Endothelial cell of umbilical vein (primary cell): ENCODE data around the gene BLVRA. TPM values are rescaled to one million over a fixed set of nuclear protein-coding genes. Genes with fewer than 3 reads are reported as not detected.

Experiments
- BruUV-seq: library from RNA; stranded (reverse); fragments of 400-500 nt; replicated peaks from 2 replicates; lab custom pipeline; 2021; lab: Mats Ljungman, UMichigan
- CTCF ChIA-PET: fragments of 300-600, 350-600 bp; sonication (Branson Sonifier 250); formaldehyde crosslinking; loops from one replicate; lab custom pipeline; 2021; ENCODE audit warnings: antibody characterized with exemption, inconsistent platforms; lab: Charles Lee
- POLR2A ChIA-PET: fragments of 300-600, 350-600 bp; sonication (Branson Sonifier 250); formaldehyde crosslinking; loops from one replicate; lab custom pipeline; 2021; ENCODE audit warnings: antibody characterized with exemption, inconsistent platforms; lab: Charles Lee
- DNase-seq: peaks from one replicate; pipeline ENCODE4 v3.0.0-alpha.2; 2011; ENCODE audit warnings: low read depth, low spot score
- FAIRE-seq: peaks from 2 replicates; lab custom pipeline; 2011; peaks lifted over from hg19 to GRCh38; lab: Jason Lieb, UNC
- H2AFZ ChIP-seq: 2 replicates; pipeline ENCODE4 v1.6.0; 2012; ENCODE audit warnings: low read depth, low read length, control low read depth, inconsistent platforms
- H3K27ac ChIP-seq: 2 replicates; pipeline ENCODE4 v1.5.1; 2011; ENCODE audit warnings: low read depth, mild to moderate bottlenecking, control low read depth, low read length, moderate library complexity; ENCODE audit not compliant: insufficient read depth
- H3K27me3 ChIP-seq, 2 experiments: 2 replicates each; pipeline versions ENCODE4 v1.6.0 to v1.6.1; 2011; ENCODE audit warnings: low read length in 2 of 2, mixed read lengths in 1 of 2; ENCODE audit not compliant: control insufficient read depth in 2 of 2, insufficient read depth in 2 of 2
- H3K36me3 ChIP-seq, 2 experiments: 2 replicates in 1 of 2; 3 replicates in 1 of 2; pipeline ENCODE4 v1.5.1; 2011; ENCODE audit warnings: low read length in 2 of 2, mild to moderate bottlenecking in 1 of 2, moderate library complexity in 1 of 2; ENCODE audit not compliant: control insufficient read depth in 2 of 2, insufficient read depth in 2 of 2; ENCODE audit errors: extremely low read depth in 1 of 2
- H3K4me1 ChIP-seq: 3 replicates; pipeline ENCODE4 v1.5.1; 2011; ENCODE audit warnings: mild to moderate bottlenecking, low read length; ENCODE audit not compliant: control insufficient read depth, insufficient read depth; ENCODE audit errors: extremely low read depth
- H3K4me2 ChIP-seq: 2 replicates; pipeline ENCODE4 v1.6.1; 2011; ENCODE audit warnings: low read length, control low read depth, mixed read lengths; ENCODE audit not compliant: insufficient read depth
- H3K4me3 ChIP-seq, 3 experiments: fragments of 200-600 bp in 1 of 3; sonication (generic), shearing (Covaris generic) in 1 of 3; replicated peaks in 1 of 3; 2 replicates each; pipeline ENCODE4 v1.5.1; 2011 to 2016; ENCODE audit warnings: control low read depth in 3 of 3, low read length in 3 of 3, mild to moderate bottlenecking in 2 of 3, inconsistent platforms in 1 of 3, low read depth in 1 of 3, moderate library complexity in 1 of 3; ENCODE audit not compliant: insufficient read depth in 1 of 3
- H3K79me2 ChIP-seq: 2 replicates; pipeline ENCODE4 v1.6.0; 2012; ENCODE audit warnings: low read length, inconsistent platforms; ENCODE audit not compliant: control insufficient read depth, insufficient read depth
- H3K9ac ChIP-seq: replicated peaks from 2 replicates; pipeline ENCODE3; 2011; ENCODE audit warnings: low read length, control low read depth; ENCODE audit not compliant: insufficient read depth; ENCODE audit errors: extremely low read depth
- H3K9me1 ChIP-seq: replicated peaks from 3 replicates; pipeline ENCODE4 v1.6.0; 2011; ENCODE audit warnings: mild to moderate bottlenecking, low read length; ENCODE audit not compliant: control insufficient read depth, insufficient read depth; ENCODE audit errors: extremely low read depth
- H3K9me3 ChIP-seq: replicated peaks from 2 replicates; pipeline ENCODE4 v1.5.1; 2012; ENCODE audit warnings: low read length, inconsistent platforms; ENCODE audit not compliant: control insufficient read depth, insufficient read depth
- H4K20me1 ChIP-seq: replicated peaks from 2 replicates; pipeline ENCODE3; 2011; ENCODE audit warnings: mild to moderate bottlenecking, low read length; ENCODE audit not compliant: control insufficient read depth, insufficient read depth; ENCODE audit errors: extremely low read depth
- EZH2 ChIP-seq: IDR thresholded peaks from 2 replicates; pipeline ENCODE4 v1.6.1; 2012; ENCODE audit warnings: borderline replicate concordance, low read depth, mild to moderate bottlenecking, moderate library complexity, low read length, inconsistent platforms; ENCODE audit not compliant: severe bottlenecking
- FOS ChIP-seq: IDR thresholded peaks from 2 replicates; pipeline ENCODE4 v1.6.1; 2011; ENCODE audit warnings: mild to moderate bottlenecking, low read length, moderate library complexity, borderline replicate concordance; ENCODE audit not compliant: insufficient read depth
- GATA2 ChIP-seq: IDR thresholded peaks from 2 replicates; pipeline ENCODE4 v1.7.0; 2011; ENCODE audit warnings: low read depth, mild to moderate bottlenecking, moderate library complexity, mixed read lengths, low read length; ENCODE audit not compliant: insufficient read length, insufficient read depth
- JUN ChIP-seq: IDR thresholded peaks from 2 replicates; pipeline ENCODE4 v1.6.1; 2011; ENCODE audit warnings: borderline replicate concordance, low read depth; ENCODE audit not compliant: insufficient read length, insufficient read depth
- MYC ChIP-seq: IDR thresholded peaks from one replicate; pipeline ENCODE4 v1.6.1; 2011; ENCODE audit warnings: mild to moderate bottlenecking, low read depth, low read length
- POLR2A ChIP-seq: IDR thresholded peaks from 2 replicates; pipeline ENCODE4 v1.6.1; 2012; ENCODE audit warnings: low read depth, mild to moderate bottlenecking, control low read depth, low read length
- POLR2AphosphoS5 ChIP-seq: IDR thresholded peaks from 2 replicates; pipeline ENCODE4 v1.6.1; 2012; ENCODE audit warnings: low read depth, mild to moderate bottlenecking, control low read depth, low read length, moderate library complexity; ENCODE audit not compliant: insufficient read depth
- dilution Hi-C: fragments of 300-500 bp; cut with MboI; formaldehyde crosslinking; loops from one replicate; pipeline ENCODE4 v1.15.0; 2019; ENCODE audit warnings: low sequenced_read_pairs; ENCODE audit not compliant: extremely low pct_ligation_motif_present
- intact Hi-C: fragments of 100-400 bp; cut with micrococcal nuclease; formaldehyde crosslinking; loops from one replicate; pipeline ENCODE4 v1.10.0; 2022
- polyA plus RNA-seq, 4 experiments: library from polyadenylated mRNA; depleted of rRNA in 3 of 4; stranded (reverse) in 3 of 4; unstranded in 1 of 4; fragments of >200 nt; gene quantifications; 2 replicates each; pipeline versions ENCODE4 v1.2.1 to v1.2.3, GENCODE V29; 2011 to 2012; ENCODE audit warnings: missing spikeins in 1 of 4
- total RNA-seq: library from RNA; stranded (reverse); gene quantifications from 2 replicates; pipeline ENCODE4 v1.2.3, GENCODE V29; 2021
- TF ChIP-seq, protein P1 (sequence below): IDR thresholded peaks from 2 replicates; pipeline ENCODE4 v1.6.1; 2011; ENCODE audit not compliant: insufficient read depth, insufficient read length
- TF ChIP-seq, protein P2 (sequence below), 2 donors: IDR thresholded peaks; 1 replicate in 1 of 2; 2 replicates in 1 of 2; pipeline ENCODE4 v1.5.1; 2011; ENCODE audit warnings: low read length in 2 of 2, mild to moderate bottlenecking in 2 of 2, moderate library complexity in 2 of 2, control low read depth in 1 of 2, inconsistent platforms in 1 of 2, low read depth in 1 of 2; ENCODE audit not compliant: insufficient read depth in 1 of 2; ENCODE audit errors: extremely low read depth in 1 of 2

Gene BLVRA
- total and polyA plus RNA-seq, 2 donors (not counting 3 experiments of a cell fraction or from before 2014, with no cell fraction given), result 24.0 to 34.5 TPM

GRCh38 chr7:43750016-43750887, 8.2 kb upstream of the BLVRA start:
- CTCF ChIA-PET, result interaction anchor here (1.2 kb wide), 1 partner anchor 8 kb away, joined by 3 read pairs; the partner anchor contains the start of gene BLVRA

More at GRCh38 chr7:43750016-43750887, 8.2 kb upstream of the BLVRA start:
- Histone ChIP-seq H3K4me3 (no peak overlapping the region), H3K9me1 (no peaks in the 10 kb centered on the region), H3K36me3 (no peaks in the 10 kb centered on the region), H3K79me2 (no peaks in the 10 kb centered on the region), H3K27me3 (peaks cover 7 to 8% of the 10 kb centered on the region in 2 experiments), H2AFZ (no peak overlapping the region), H3K9me3 (no peaks in the 10 kb centered on the region), H3K9ac (no peak overlapping the region), H3K27ac (no peak overlapping the region), H3K4me1 (no peaks in the 10 kb centered on the region), H3K4me2 (no peak overlapping the region), H4K20me1 (no peaks in the 10 kb centered on the region)
- POLR2A ChIA-PET, result interaction anchor here (0.6 kb wide), 1 partner anchor 48 kb away, joined by 4 read pairs; no protein-coding TSS in a partner anchor
- FAIRE-seq, result no peak
- no peak for DNase-seq
- dilution Hi-C loops, result no loop called here
- no TSS peak for BruUV-seq
- intact Hi-C loops, result no loop called here
- TF ChIP-seq GATA2 (no peak), FOS (no peak), JUN (no peak), POLR2AphosphoS5 (no peak), POLR2A (no peak), MYC (no peak), EZH2 (no peak)
- TF ChIP-seq, protein P1, sequence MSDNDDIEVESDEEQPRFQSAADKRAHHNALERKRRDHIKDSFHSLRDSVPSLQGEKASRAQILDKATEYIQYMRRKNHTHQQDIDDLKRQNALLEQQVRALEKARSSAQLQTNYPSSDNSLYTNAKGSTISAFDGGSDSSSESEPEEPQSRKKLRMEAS, result no peak
- TF ChIP-seq, protein P2, sequence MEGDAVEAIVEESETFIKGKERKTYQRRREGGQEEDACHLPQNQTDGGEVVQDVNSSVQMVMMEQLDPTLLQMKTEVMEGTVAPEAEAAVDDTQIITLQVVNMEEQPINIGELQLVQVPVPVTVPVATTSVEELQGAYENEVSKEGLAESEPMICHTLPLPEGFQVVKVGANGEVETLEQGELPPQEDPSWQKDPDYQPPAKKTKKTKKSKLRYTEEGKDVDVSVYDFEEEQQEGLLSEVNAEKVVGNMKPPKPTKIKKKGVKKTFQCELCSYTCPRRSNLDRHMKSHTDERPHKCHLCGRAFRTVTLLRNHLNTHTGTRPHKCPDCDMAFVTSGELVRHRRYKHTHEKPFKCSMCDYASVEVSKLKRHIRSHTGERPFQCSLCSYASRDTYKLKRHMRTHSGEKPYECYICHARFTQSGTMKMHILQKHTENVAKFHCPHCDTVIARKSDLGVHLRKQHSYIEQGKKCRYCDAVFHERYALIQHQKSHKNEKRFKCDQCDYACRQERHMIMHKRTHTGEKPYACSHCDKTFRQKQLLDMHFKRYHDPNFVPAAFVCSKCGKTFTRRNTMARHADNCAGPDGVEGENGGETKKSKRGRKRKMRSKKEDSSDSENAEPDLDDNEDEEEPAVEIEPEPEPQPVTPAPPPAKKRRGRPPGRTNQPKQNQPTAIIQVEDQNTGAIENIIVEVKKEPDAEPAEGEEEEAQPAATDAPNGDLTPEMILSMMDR (IDR thresholded peaks at IDR 0.05; ENCODE audit: extremely low read depth in 1 of 2, insufficient read depth in 1 of 2, low read depth in 1 of 2, low read length in 2 of 2), result no peak
